Coronary artery (tissue), 2 donors: ENCODE measurements around the gene CDK15.

Experiments
- DNase-seq: peaks from one replicate; pipeline ENCODE4 v3.0.0-alpha.2; 2017; ENCODE audit warnings: low spot score
- H3K27ac ChIP-seq, 2 donors: fragments of 200-600 bp; sonication (generic); one replicate each; pipeline ENCODE4 v1.5.1; 2016 to 2019
- H3K4me3 ChIP-seq: fragments of 200-600 bp; sonication (generic); 2 replicates; pipeline ENCODE4 v1.5.1; 2016; ENCODE audit warnings: mild to moderate bottlenecking, moderate library complexity
- TF ChIP-seq, protein P1 (sequence below): fragments of 200-600 bp; sonication (generic); IDR thresholded peaks from one replicate; pipeline ENCODE4 v1.5.1; 2019; ENCODE audit warnings: antibody characterized with exemption

CDK15 gene

GRCh38 chr2:201860636-201861066, 54.3 kb downstream of the CDK15 start:
- H3K27ac ChIP-seq = no peak overlapping the region
- no peak for DNase-seq
- TF ChIP-seq, protein P1, sequence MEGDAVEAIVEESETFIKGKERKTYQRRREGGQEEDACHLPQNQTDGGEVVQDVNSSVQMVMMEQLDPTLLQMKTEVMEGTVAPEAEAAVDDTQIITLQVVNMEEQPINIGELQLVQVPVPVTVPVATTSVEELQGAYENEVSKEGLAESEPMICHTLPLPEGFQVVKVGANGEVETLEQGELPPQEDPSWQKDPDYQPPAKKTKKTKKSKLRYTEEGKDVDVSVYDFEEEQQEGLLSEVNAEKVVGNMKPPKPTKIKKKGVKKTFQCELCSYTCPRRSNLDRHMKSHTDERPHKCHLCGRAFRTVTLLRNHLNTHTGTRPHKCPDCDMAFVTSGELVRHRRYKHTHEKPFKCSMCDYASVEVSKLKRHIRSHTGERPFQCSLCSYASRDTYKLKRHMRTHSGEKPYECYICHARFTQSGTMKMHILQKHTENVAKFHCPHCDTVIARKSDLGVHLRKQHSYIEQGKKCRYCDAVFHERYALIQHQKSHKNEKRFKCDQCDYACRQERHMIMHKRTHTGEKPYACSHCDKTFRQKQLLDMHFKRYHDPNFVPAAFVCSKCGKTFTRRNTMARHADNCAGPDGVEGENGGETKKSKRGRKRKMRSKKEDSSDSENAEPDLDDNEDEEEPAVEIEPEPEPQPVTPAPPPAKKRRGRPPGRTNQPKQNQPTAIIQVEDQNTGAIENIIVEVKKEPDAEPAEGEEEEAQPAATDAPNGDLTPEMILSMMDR = peak; percentile 70
- no peak overlapping the region for H3K4me3 ChIP-seq

- TF ChIP-seq, protein P1 = no peak
- Histone ChIP-seq H3K4me3 (no peak overlapping the region), H3K27ac (no peak overlapping the region)
- DNase-seq = no peak
Observed at GRCh38 chr2:201862843-201863242, 56.5 kb downstream of the CDK15 start.

- TF ChIP-seq, protein P1 = no peak
- Histone ChIP-seq H3K4me3 (no peak overlapping the region), H3K27ac (no peak overlapping the region)
- DNase-seq = no peak
Observed at GRCh38 chr2:201866643-201867473, 60.5 kb downstream of the CDK15 start.

DNA sequence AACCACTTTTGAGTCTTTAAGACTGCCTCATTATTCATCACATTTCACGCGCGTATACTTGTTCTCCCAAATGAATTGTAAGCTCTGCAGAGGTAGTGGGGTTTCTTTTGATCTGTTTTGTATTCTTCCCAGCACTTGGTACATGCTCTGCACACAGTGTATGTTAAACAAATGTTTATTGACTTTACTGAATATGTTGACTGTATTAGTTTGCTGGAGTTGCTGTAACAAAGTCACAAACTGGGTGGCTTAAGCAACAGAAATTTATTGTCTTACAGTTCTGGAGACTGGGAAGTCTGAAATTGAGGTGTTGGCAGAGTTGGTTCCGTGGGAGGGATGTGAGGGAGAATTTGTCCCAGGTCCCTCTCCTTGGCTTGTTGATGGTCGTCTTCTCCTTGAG, 65.1 kb downstream of the CDK15 start:
- TF ChIP-seq, protein P1 = no peak
- no peak for DNase-seq
- no peak overlapping the region for H3K4me3 ChIP-seq
- no peak overlapping the region for H3K27ac ChIP-seq

DNA sequence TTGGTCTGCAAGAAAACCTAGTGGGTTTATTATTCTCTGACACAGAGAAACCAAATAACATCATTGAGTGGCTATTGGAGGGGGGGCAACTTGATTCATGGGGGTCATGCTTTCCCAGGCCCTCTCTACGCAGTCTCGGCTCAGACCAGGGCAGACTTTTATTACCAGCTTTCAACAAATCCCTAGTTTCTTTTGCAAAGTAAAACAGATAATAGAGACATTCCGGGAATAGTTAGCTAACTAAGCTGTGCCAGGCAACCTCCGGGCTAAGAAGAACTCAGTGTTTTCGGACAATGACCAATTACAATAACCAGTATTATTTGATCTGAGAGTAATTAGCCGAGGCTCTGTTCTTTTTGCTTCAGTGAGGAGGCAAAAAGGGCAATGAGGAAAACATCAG, 66.3 kb downstream of the CDK15 start:
- Histone ChIP-seq H3K4me3 (no peak overlapping the region), H3K27ac (no peak overlapping the region)
- no peak for DNase-seq
- TF ChIP-seq, protein P1 = no peak

GRCh38 chr2:201879996-201880395, 73.7 kb downstream of the CDK15 start:
- DNase-seq = no peak
- Histone ChIP-seq H3K4me3 (no peak overlapping the region), H3K27ac (peak overlapping the region in 1 of 2 donors; percentile 46)
- TF ChIP-seq, protein P1 = no peak

- peak overlapping the region in 1 of 2 donors; percentile 46 for H3K27ac ChIP-seq
- TF ChIP-seq, protein P1 = no peak
- DNase-seq = no peak
- no peak overlapping the region for H3K4me3 ChIP-seq
Observed at GRCh38 chr2:201880579-201880978, 74.2 kb downstream of the CDK15 start.
